Progenitor cell of endocrine pancreas (in vitro differentiated cells): ENCODE data around the gene C3orf20. TPM values are rescaled to one million over a fixed set of nuclear protein-coding genes. Genes with fewer than 3 reads are reported as not detected.

Source experiments
- DNase-seq: peaks from one replicate; pipeline ENCODE4 v3.0.0; 2021; ENCODE audit warnings: low spot score; ENCODE audit not compliant: unreplicated experiment
- H3K27ac Mint-ChIP-seq: 2 replicates; pipeline ENCODE4 v1.8.0; 2021; ENCODE audit warnings: mild to moderate bottlenecking, moderate library complexity, mixed read lengths
- H3K27me3 Mint-ChIP-seq: 2 replicates; pipeline ENCODE4 v1.8.0; 2021; ENCODE audit warnings: mixed read lengths
- H3K36me3 Mint-ChIP-seq: 2 replicates; pipeline ENCODE4 v1.8.0; 2022; ENCODE audit warnings: mixed read lengths; ENCODE audit not compliant: insufficient read depth
- H3K4me1 Mint-ChIP-seq: 2 replicates; pipeline ENCODE4 v1.8.0; 2021; ENCODE audit warnings: low read depth, mixed read lengths
- H3K4me3 Mint-ChIP-seq: 2 replicates; pipeline ENCODE4 v1.8.0; 2021; ENCODE audit warnings: low read depth, mild to moderate bottlenecking, moderate library complexity, mixed read lengths
- H3K9me3 Mint-ChIP-seq: 2 replicates; pipeline ENCODE4 v1.8.0; 2021; ENCODE audit warnings: low read depth, mixed read lengths
- total RNA-seq: library from RNA; stranded (reverse); gene quantifications from 2 replicates; pipeline ENCODE4 v1.2.1, GENCODE V29; 2021
- TF ChIP-seq, protein P1 (sequence below): fragments of 200-600 bp; sonication (generic); IDR thresholded peaks from one replicate; pipeline ENCODE4 v1.5.0; 2021; ENCODE audit warnings: antibody characterized with exemption, mild to moderate bottlenecking; ENCODE audit not compliant: unreplicated experiment

C3orf20 gene
- total RNA-seq, 1 donor from 2014 or later, result 0.19 TPM

DNA sequence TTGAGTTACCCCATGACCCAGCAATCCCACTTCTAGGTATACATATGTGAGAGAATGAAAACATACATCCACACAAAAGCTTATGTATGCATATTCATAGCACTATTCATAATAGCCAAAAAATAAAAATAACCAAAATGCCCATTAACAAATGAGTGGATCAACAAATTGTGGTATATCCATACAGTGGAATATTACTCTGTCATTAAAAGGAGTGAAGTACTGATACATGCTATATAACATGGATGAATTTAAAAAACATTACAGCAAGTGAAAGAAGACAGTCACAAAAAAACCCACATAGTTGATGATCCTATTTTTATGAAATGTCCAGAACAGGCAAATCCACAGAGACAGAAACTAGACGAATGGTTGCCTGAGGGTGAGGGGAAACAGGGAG, 5.2 kb downstream of the C3orf20 start:
- H3K4me1 Mint-ChIP-seq, result peaks cover 3% of the 10 kb centered on the region
- no peak overlapping the region for H3K4me3 Mint-ChIP-seq
- TF ChIP-seq, protein P1, sequence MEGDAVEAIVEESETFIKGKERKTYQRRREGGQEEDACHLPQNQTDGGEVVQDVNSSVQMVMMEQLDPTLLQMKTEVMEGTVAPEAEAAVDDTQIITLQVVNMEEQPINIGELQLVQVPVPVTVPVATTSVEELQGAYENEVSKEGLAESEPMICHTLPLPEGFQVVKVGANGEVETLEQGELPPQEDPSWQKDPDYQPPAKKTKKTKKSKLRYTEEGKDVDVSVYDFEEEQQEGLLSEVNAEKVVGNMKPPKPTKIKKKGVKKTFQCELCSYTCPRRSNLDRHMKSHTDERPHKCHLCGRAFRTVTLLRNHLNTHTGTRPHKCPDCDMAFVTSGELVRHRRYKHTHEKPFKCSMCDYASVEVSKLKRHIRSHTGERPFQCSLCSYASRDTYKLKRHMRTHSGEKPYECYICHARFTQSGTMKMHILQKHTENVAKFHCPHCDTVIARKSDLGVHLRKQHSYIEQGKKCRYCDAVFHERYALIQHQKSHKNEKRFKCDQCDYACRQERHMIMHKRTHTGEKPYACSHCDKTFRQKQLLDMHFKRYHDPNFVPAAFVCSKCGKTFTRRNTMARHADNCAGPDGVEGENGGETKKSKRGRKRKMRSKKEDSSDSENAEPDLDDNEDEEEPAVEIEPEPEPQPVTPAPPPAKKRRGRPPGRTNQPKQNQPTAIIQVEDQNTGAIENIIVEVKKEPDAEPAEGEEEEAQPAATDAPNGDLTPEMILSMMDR, result no peak
- H3K27me3 Mint-ChIP-seq, result peaks cover 3% of the 10 kb centered on the region
- DNase-seq, result no peak
- H3K9me3 Mint-ChIP-seq, result peaks cover 7% of the 10 kb centered on the region
- no peak overlapping the region for H3K27ac Mint-ChIP-seq
- H3K36me3 Mint-ChIP-seq, result no peaks in the 10 kb centered on the region

- H3K27ac Mint-ChIP-seq, result no peak overlapping the region
- no peaks in the 10 kb centered on the region for H3K36me3 Mint-ChIP-seq
- TF ChIP-seq, protein P1, result no peak
- H3K9me3 Mint-ChIP-seq, result peaks cover 7% of the 10 kb centered on the region
- H3K4me3 Mint-ChIP-seq, result no peak overlapping the region
- peaks cover 3% of the 10 kb centered on the region for H3K27me3 Mint-ChIP-seq
- peaks cover 3% of the 10 kb centered on the region for H3K4me1 Mint-ChIP-seq
- DNase-seq, result no peak
Observed at GRCh38 chr3:14680716-14681115, 5.8 kb downstream of the C3orf20 start.

- TF ChIP-seq, protein P1, result no peak
- H3K36me3 Mint-ChIP-seq, result no peaks in the 10 kb centered on the region
- H3K27ac Mint-ChIP-seq, result no peak overlapping the region
- H3K9me3 Mint-ChIP-seq, result peaks cover 7% of the 10 kb centered on the region
- H3K27me3 Mint-ChIP-seq, result peaks cover 26% of the 10 kb centered on the region
- no peaks in the 10 kb centered on the region for H3K4me1 Mint-ChIP-seq
- no peak overlapping the region for H3K4me3 Mint-ChIP-seq
- no peak for DNase-seq
Observed at GRCh38 chr3:14684447-14684846, 9.5 kb downstream of the C3orf20 start.

GRCh38 chr3:14685179-14685578, 10.2 kb downstream of the C3orf20 start:
- no peak for DNase-seq
- Mint-ChIP-seq H3K27me3 (peaks cover 30% of the 10 kb centered on the region), H3K4me3 (no peak overlapping the region), H3K27ac (no peak overlapping the region), H3K36me3 (no peaks in the 10 kb centered on the region), H3K9me3 (peaks cover 4% of the 10 kb centered on the region), H3K4me1 (no peaks in the 10 kb centered on the region)
- TF ChIP-seq, protein P1, result no peak

GRCh38 chr3:14687360-14687759, 12.4 kb downstream of the C3orf20 start:
- no peak for DNase-seq
- Mint-ChIP-seq H3K36me3 (no peaks in the 10 kb centered on the region), H3K27me3 (peaks cover 35% of the 10 kb centered on the region), H3K27ac (no peak overlapping the region), H3K9me3 (no peaks in the 10 kb centered on the region), H3K4me3 (no peak overlapping the region), H3K4me1 (no peaks in the 10 kb centered on the region)
- TF ChIP-seq, protein P1, result no peak
